NCI-H146 treated with DMSO at 0.1 percent for 48 hours (cell line): Measurements from ENCODE around the gene ERCC6L.

Experiments
- DNase-seq: peaks from one replicate; lab custom pipeline; 2025; ENCODE audit not compliant: unreplicated experiment; lab: John Stamatoyannopoulos, UW

Gene ERCC6L

GRCh38 chrX:72169008-72169728, 69.7 kb downstream of the ERCC6L start:
- DNase-seq: no peak

- no peak for DNase-seq
Observed at GRCh38 chrX:72165551-72165950, 73.3 kb downstream of the ERCC6L start.

GRCh38 chrX:72159769-72160168, 79.1 kb downstream of the ERCC6L start:
- DNase-seq: no peak

- no peak for DNase-seq
Observed at GRCh38 chrX:72158773-72159172, 80.1 kb downstream of the ERCC6L start.
